Erythroblast (primary cell): ENCODE measurements around the gene FAM76A.
"Not testable (repeated sequence)": the region's sequence is repeated elsewhere in the genome, so short reads cannot be mapped to it uniquely, and the experiment has no call there.

ENCODE experiments used
- DNase-seq, 2 experiments: peaks; one replicate each; lab custom pipeline; 2025; lab: John Stamatoyannopoulos, UW
- GATA1 ChIP-seq: IDR thresholded peaks from 2 replicates; pipeline ENCODE4 v1.6.1; 2011; ENCODE audit warnings: low read depth, mild to moderate bottlenecking, control low read depth, low read length, moderate library complexity
- POLR2A ChIP-seq: IDR thresholded peaks from 2 replicates; pipeline ENCODE4 v1.6.1; 2011; ENCODE audit warnings: mild to moderate bottlenecking, low read length

The FAM76A gene

DNA sequence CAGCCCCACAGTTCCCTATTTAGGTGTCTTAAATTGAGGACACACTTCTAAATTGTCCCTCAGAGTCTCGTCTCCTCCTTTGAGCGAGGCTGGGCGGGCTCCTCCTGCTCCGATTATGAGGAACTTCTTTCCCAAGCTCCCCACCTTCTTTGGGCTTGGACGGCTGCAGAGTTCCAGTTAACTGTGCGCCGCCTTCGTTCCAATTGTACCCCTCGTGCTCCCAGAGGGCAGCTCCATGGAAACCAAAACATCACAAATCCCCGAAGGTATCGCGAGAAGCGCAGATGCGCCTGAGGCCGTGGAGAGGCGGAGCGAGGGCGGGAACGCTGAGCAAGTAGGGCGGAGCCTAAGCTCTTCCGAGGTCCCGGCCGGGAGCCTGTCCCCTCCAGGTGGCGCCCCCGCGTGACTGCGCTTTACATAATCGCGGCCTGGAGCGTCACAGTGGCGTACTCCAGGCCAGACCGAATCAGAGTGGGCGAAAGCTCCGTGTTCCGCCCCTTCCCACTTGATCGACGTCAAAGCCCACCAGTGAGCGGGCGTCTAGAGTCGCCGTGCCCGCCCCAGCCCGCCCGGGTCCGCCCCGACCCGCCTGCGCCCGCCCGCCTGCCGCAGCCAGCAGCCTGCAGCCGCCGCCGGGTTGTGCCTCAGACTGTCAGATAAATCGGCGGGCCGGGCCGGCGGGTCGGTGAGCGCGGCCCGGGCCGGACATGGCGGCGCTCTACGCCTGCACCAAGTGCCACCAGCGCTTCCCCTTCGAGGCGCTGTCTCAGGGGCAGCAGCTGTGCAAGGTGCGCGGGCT lies at the start of gene FAM76A:
TSS of gene FAM76A (plus strand) at position 588 of the 799 bp plus-strand sequence. CDS start at position 708, 120 bp downstream.
- TF ChIP-seq GATA1 (no peak), POLR2A (peak; percentile 66)
- peak; percentile 100 for DNase-seq

DNA sequence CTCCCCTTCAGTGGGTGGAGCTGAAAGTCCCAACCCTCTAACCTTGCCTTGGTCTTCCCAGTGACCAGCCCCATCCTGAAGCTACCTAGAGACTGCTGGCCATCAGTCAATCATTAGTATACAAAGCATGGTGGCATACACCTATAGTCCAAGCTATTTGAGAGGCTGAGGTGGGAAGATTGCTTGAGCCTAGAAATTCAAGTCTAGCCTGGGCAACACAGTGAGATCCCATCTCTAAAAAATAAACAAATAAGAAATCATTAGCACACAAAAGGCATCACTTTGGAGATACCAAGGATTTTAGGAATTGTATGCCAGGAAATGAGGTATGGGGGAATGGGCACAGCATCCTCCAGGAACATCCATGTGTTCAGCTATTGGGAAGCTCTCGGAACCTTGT lies 49.4 kb upstream of the FAM76A start:
- TF ChIP-seq GATA1 (no peak), POLR2A (no peak)
- DNase-seq: no peak

DNA sequence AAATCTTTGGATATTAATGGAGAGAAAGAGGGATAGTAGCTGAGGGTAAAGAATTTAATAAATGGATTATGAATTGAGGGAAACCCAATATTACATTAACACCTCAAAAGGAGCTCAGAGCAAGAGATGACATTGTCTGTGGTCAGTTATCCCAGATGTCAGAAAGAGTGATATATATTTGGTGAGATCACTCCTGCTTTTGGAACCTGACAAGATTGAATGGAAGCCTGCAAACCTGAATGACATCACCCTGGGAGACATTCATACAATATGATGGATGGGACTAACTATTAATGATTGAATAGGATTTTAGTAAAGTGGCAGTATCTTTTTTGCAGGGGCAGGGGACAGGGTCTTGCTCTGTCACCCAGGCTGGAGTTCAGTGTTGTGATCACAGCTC lies 47.0 kb upstream of the FAM76A start:
- no peak for DNase-seq

DNA sequence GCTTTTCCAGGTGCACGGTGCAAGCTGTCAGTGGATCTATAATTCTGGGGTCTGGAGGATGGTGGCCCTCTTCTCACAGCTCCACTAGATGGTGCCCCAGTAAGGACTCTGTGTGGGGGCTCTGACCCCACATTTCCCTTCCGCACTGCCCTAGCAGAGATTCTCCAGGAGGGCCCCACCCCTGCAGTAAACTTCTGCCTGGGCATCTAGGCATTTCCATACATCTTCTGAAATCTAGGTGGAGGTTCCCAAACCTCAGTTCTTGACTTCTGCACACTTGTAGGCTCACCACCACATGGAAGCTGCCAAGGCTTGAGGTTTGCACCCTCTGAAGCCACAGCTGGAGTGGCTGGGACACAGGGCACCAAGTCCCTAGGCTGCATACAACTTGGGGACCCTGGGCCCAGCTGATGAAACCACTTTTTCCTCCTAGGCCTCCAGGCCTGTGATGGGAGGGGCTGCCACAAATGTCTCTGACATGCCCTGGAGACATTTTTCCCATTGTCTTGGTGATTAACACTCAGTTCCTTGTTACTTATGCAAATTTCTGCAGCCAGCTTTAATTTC lies 45.5 kb upstream of the FAM76A start:
- not testable (repeated sequence) for DNase-seq

More for the DNA sequence above, 47.0 kb upstream of the FAM76A start:
- TF ChIP-seq GATA1: no peak
- TF ChIP-seq POLR2A: no peak

DNA sequence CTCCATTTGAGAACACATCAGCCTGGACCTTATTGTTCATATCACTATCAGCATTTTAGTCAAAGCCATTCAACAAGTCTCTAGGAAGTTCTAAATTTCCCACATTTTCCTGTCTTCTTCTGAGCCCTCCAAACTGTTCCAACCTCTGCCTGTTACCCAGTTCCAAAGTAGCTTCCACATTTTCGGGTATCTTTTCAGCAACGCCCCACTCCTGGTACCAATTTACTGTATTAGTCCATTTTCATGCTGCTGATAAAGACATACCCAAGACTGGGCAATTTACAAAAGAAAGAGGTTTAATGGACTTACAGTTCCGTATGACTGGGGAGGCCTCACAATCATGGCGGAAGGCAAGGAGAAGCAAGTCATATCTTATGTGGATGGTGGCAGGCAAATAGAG lies 44.2 kb upstream of the FAM76A start:
- DNase-seq: not testable (repeated sequence)

DNA sequence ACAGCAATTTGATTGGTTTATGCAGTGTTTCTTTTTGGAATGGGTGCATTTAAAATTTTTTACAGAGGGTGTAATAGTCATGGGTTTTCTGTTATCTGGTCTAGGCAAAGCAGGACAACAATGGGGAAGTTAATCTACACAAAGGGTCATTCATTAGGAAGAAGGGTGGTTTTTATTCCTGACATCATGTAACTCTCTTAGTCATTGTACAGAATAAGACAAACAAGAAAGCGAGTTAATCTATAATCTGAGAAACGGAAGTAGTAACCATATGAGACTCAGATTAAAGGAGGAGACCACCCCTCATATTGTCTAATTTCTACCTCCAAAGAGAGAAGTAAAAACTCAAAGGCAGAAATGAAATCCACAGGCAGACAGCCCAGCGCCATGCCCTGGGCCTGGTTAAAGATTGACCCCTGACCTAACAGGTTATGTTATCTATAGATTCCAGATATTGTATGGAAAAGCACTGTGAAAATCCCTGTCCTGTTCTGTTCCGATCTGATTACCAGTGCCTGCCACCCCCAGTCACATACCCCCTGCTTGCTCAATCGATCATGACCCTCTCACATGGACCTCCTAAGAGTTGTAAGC lies 43.3 kb upstream of the FAM76A start:
- no peak for DNase-seq
- no peak for TF ChIP-seq POLR2A
- TF ChIP-seq GATA1: no peak

DNA sequence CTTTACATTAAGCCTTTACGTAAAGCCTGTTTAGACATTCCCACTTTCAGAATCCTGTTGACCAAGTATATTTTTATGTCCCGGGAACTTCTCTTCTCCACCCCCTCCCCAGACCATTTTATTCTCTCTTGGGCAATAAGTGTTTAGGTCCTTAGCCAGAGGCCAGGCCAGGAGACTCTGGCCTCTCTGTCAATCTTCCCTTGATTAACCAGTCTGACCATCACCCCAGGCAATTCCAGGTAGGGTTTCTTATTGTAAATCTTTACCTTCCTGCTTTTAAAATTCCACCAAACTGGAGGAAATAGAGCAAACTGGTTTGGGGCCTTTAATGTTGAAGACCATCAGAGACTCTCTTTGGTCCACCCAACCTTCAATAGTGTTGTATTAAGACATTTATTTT lies 41.6 kb upstream of the FAM76A start:
- DNase-seq: no peak
- no peak for TF ChIP-seq GATA1
- no peak for TF ChIP-seq POLR2A

DNA sequence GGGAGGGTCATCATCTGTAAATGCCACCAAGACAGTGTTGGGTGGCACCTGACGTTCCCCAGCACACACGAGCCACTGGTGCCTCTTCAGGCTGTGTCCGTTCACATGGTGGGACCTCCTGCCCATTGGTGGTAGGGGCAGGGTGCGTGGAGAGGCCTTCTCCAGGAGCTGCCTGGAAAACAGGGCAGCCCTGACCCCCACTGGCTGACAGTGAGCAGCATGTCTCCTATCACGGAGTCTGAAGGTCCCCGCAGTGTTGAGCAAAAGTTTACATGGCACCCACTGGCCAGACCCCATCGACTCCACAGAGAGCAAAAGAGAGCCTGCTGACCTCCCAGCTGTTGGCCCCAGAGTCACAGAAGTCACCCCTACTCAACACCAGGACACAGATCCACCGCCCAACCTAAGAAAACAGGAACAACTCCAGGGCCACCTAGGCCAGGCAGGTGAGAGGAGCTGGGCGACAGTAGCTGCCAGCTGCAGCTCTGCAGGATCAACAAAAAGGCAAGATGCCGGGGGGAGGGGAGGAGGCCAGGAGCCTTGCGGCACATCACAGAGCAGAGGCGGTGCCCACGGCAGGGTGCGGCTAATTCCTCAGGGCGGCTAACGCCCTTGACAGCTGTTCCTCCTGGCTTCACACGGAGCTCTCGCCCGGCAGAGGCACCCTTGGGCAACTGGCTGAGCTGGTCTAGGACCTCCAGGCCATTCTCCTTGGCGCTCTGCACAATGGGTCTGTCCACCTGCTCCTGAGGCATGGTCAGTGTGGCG lies 39.4 kb upstream of the FAM76A start:
- TF ChIP-seq GATA1 (no peak), POLR2A (no peak)

DNA sequence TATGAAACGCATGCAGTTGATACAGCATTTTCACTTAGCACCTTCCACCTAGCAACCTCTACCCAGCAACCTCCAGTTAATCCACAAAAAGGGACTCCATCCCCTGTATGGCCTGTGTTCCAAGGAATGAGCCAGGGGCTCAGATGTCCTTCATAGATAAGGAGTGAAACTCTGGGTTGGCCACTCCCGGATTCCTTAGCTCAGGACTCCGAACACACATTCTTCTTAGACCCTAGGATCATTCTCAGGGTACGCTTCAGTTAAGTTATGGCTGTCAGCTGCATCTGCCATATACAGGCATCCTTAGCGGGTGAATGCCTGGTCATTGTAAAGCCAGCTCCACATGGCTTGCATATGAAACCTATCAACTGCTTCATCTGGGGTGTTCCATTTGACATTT lies 37.9 kb upstream of the FAM76A start:
- no peak for DNase-seq
- TF ChIP-seq GATA1: no peak
- TF ChIP-seq POLR2A: no peak

More for the DNA sequence above, 39.4 kb upstream of the FAM76A start:
- DNase-seq: peak in 1 of 2 experiments; percentile 18

DNA sequence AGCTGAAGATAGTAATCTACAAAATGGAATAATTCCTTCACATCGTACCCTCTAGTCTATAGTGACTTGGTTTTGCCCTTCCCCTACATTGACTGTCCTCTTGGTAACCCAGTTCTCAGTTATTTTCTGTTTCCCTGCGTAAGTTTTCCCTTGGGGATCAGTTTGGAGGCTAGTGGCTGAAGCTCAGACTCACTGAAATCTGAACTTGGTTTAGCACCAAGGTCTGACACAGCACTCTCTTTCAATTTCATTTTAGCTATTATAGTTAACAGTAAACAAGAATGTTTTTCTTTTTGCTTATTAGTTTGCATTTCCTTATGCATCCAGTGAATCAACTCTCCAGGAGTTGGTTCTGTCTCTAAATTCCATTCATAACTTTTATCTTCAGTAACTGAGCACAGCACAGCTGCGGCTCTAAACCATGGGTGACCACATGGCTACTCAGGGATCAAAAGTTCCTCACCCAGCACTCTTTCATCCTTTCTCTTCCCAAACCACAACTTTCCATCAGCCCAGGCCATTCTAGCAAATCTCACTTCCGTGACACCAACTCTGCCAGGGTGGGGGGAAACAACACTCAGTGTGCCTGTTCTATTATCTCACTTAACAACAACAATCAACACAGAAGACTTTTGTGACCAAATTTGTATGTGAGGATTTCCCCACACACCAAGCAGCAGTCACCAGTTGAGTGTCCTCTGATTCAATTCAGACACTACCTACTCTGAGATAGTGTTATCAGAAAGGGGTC lies 36.2 kb upstream of the FAM76A start:
- no peak for DNase-seq
- TF ChIP-seq POLR2A: no peak
- no peak for TF ChIP-seq GATA1

DNA sequence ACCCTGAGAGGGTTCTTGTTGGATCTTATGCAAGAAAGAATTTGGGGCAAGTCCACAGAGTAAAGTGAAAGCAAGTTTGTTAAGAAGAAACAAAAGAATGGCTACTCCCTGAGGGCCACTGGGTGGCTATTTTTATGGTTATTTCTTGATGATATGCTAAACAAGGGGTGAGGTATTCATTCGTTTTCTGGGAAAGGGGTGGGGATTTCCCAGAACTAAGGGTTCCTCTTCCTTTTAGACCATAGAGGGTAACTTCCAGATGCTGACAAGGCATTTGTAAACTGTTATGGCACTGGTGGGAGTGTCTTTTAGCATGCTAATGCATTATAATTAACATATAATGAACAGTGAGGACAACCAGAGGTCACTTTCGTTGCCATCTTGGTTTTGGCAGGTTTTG lies 35.6 kb upstream of the FAM76A start:
- no peak for DNase-seq
- no peak for TF ChIP-seq GATA1
- TF ChIP-seq POLR2A: no peak

DNA sequence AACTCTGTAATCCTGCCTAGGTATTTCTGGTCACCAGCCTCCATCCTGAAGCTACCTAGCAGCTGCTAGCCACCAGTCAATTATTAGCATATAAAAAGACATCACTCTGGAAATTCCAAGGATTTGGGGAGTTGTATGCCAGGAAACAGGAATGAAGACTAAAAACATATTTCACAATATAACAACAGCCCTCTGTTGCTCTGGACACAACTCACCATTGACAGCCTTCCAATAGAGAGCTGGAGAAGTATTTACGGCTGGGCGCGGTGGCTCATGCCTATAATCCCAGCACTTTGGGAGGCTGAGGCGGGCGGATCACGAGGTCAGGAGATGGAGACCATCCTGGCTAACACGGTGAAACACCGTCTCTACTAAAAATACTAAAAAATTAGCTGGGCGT lies 28.9 kb upstream of the FAM76A start:
- DNase-seq: not testable (repeated sequence)

DNA sequence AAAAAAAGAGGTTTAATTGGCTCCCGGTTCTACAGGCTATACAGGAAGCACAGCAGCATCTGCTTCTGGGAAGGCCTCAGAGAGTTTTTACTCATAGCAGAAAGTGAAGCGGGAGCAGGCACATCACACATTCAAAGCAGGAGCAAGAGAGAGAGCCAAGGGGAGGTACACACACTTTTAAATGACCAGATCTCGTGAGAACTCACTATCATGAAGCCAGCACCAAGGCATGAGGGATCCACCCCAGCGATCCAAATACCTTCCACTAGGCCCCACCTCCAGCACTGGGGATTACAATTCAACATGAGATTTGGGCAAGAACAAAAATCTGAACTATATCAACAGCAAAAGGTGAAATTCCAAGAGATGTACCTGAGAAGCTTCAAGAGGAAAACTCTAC lies 20.8 kb upstream of the FAM76A start:
- DNase-seq: no peak
- no peak for TF ChIP-seq POLR2A
- no peak for TF ChIP-seq GATA1

DNA sequence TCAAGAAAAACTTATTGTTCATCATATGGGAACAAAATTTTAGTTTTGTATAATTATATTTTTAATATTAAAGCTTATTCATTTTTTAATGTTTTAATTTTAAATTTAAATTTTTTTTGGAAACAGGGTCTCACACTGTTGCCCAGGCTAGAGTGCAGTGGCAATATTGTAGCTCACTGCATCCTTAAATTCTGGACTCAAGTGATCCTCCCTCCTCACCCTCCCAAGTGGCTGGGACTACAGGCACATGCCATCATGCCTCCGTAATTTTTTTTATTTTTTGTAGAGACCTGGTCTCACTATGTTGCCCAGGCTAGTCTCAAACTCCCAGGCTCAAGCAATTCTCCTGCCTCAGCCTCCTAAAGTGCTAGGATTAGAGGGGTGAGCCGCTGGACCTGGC lies 20.2 kb upstream of the FAM76A start:
- DNase-seq: no peak
- no peak for TF ChIP-seq GATA1
- no peak for TF ChIP-seq POLR2A
